ENCODE measurements around the gene KCNQ1.

GRCh38 chr11:2812371-2812991 is 367.7 kb downstream of the KCNQ1 start:
- TF ChIP-seq CTCF (IDR thresholded peaks at IDR 0.05): no peak
- TF ChIP-seq POLR2A (IDR thresholded peaks at IDR 0.05): no peak

Measured in upper lobe of left lung (tissue), 4 donors.